Endothelial cell of umbilical vein (primary cell): ENCODE results near the gene PRKCQ. TPM values are rescaled to one million over a fixed set of nuclear protein-coding genes. Genes with fewer than 3 reads are reported as not detected.

ENCODE experiments used
- BruUV-seq: library from RNA; stranded (reverse); fragments of 400-500 nt; replicated peaks from 2 replicates; lab custom pipeline; 2021; lab: Mats Ljungman, UMichigan
- CTCF ChIA-PET: fragments of 300-600, 350-600 bp; sonication (Branson Sonifier 250); formaldehyde crosslinking; loops from one replicate; lab custom pipeline; 2021; ENCODE audit warnings: antibody characterized with exemption, inconsistent platforms; lab: Charles Lee
- POLR2A ChIA-PET: fragments of 300-600, 350-600 bp; sonication (Branson Sonifier 250); formaldehyde crosslinking; loops from one replicate; lab custom pipeline; 2021; ENCODE audit warnings: antibody characterized with exemption, inconsistent platforms; lab: Charles Lee
- DNase-seq: peaks from one replicate; pipeline ENCODE4 v3.0.0-alpha.2; 2011; ENCODE audit warnings: low read depth, low spot score
- FAIRE-seq: peaks from 2 replicates; lab custom pipeline; 2011; peaks lifted over from hg19 to GRCh38; lab: Jason Lieb, UNC
- H2AFZ ChIP-seq: 2 replicates; pipeline ENCODE4 v1.6.0; 2012; ENCODE audit warnings: low read depth, low read length, control low read depth, inconsistent platforms
- H3K27ac ChIP-seq: 2 replicates; pipeline ENCODE4 v1.5.1; 2011; ENCODE audit warnings: low read depth, mild to moderate bottlenecking, control low read depth, low read length, moderate library complexity; ENCODE audit not compliant: insufficient read depth
- H3K27me3 ChIP-seq, 2 experiments: 2 replicates each; pipeline versions ENCODE4 v1.6.0 to v1.6.1; 2011; ENCODE audit warnings: low read length in 2 of 2, mixed read lengths in 1 of 2; ENCODE audit not compliant: control insufficient read depth in 2 of 2, insufficient read depth in 2 of 2
- H3K36me3 ChIP-seq, 2 experiments: 2 replicates in 1 of 2; 3 replicates in 1 of 2; pipeline ENCODE4 v1.5.1; 2011; ENCODE audit warnings: low read length in 2 of 2, mild to moderate bottlenecking in 1 of 2, moderate library complexity in 1 of 2; ENCODE audit not compliant: control insufficient read depth in 2 of 2, insufficient read depth in 2 of 2; ENCODE audit errors: extremely low read depth in 1 of 2
- H3K4me1 ChIP-seq: 3 replicates; pipeline ENCODE4 v1.5.1; 2011; ENCODE audit warnings: mild to moderate bottlenecking, low read length; ENCODE audit not compliant: control insufficient read depth, insufficient read depth; ENCODE audit errors: extremely low read depth
- H3K4me2 ChIP-seq: 2 replicates; pipeline ENCODE4 v1.6.1; 2011; ENCODE audit warnings: low read length, control low read depth, mixed read lengths; ENCODE audit not compliant: insufficient read depth
- H3K4me3 ChIP-seq, 3 experiments: fragments of 200-600 bp in 1 of 3; sonication (generic), shearing (Covaris generic) in 1 of 3; replicated peaks in 1 of 3; 2 replicates each; pipeline ENCODE4 v1.5.1; 2011 to 2016; ENCODE audit warnings: control low read depth in 3 of 3, low read length in 3 of 3, mild to moderate bottlenecking in 2 of 3, inconsistent platforms in 1 of 3, low read depth in 1 of 3, moderate library complexity in 1 of 3; ENCODE audit not compliant: insufficient read depth in 1 of 3
- H3K79me2 ChIP-seq: 2 replicates; pipeline ENCODE4 v1.6.0; 2012; ENCODE audit warnings: low read length, inconsistent platforms; ENCODE audit not compliant: control insufficient read depth, insufficient read depth
- H3K9ac ChIP-seq: replicated peaks from 2 replicates; pipeline ENCODE3; 2011; ENCODE audit warnings: low read length, control low read depth; ENCODE audit not compliant: insufficient read depth; ENCODE audit errors: extremely low read depth
- H3K9me1 ChIP-seq: replicated peaks from 3 replicates; pipeline ENCODE4 v1.6.0; 2011; ENCODE audit warnings: mild to moderate bottlenecking, low read length; ENCODE audit not compliant: control insufficient read depth, insufficient read depth; ENCODE audit errors: extremely low read depth
- H3K9me3 ChIP-seq: replicated peaks from 2 replicates; pipeline ENCODE4 v1.5.1; 2012; ENCODE audit warnings: low read length, inconsistent platforms; ENCODE audit not compliant: control insufficient read depth, insufficient read depth
- H4K20me1 ChIP-seq: replicated peaks from 2 replicates; pipeline ENCODE3; 2011; ENCODE audit warnings: mild to moderate bottlenecking, low read length; ENCODE audit not compliant: control insufficient read depth, insufficient read depth; ENCODE audit errors: extremely low read depth
- CTCF ChIP-seq, 2 donors: IDR thresholded peaks; 1 replicate in 1 of 2; 2 replicates in 1 of 2; pipeline ENCODE4 v1.5.1; 2011; ENCODE audit warnings: low read length in 2 of 2, mild to moderate bottlenecking in 2 of 2, moderate library complexity in 2 of 2, control low read depth in 1 of 2, inconsistent platforms in 1 of 2, low read depth in 1 of 2; ENCODE audit not compliant: insufficient read depth in 1 of 2; ENCODE audit errors: extremely low read depth in 1 of 2
- EZH2 ChIP-seq: IDR thresholded peaks from 2 replicates; pipeline ENCODE4 v1.6.1; 2012; ENCODE audit warnings: borderline replicate concordance, low read depth, mild to moderate bottlenecking, moderate library complexity, low read length, inconsistent platforms; ENCODE audit not compliant: severe bottlenecking
- FOS ChIP-seq: IDR thresholded peaks from 2 replicates; pipeline ENCODE4 v1.6.1; 2011; ENCODE audit warnings: mild to moderate bottlenecking, low read length, moderate library complexity, borderline replicate concordance; ENCODE audit not compliant: insufficient read depth
- GATA2 ChIP-seq: IDR thresholded peaks from 2 replicates; pipeline ENCODE4 v1.7.0; 2011; ENCODE audit warnings: low read depth, mild to moderate bottlenecking, moderate library complexity, mixed read lengths, low read length; ENCODE audit not compliant: insufficient read length, insufficient read depth
- JUN ChIP-seq: IDR thresholded peaks from 2 replicates; pipeline ENCODE4 v1.6.1; 2011; ENCODE audit warnings: borderline replicate concordance, low read depth; ENCODE audit not compliant: insufficient read length, insufficient read depth
- MAX ChIP-seq: IDR thresholded peaks from 2 replicates; pipeline ENCODE4 v1.6.1; 2011; ENCODE audit not compliant: insufficient read depth, insufficient read length
- MYC ChIP-seq: IDR thresholded peaks from one replicate; pipeline ENCODE4 v1.6.1; 2011; ENCODE audit warnings: mild to moderate bottlenecking, low read depth, low read length
- POLR2AphosphoS5 ChIP-seq: IDR thresholded peaks from 2 replicates; pipeline ENCODE4 v1.6.1; 2012; ENCODE audit warnings: low read depth, mild to moderate bottlenecking, control low read depth, low read length, moderate library complexity; ENCODE audit not compliant: insufficient read depth
- dilution Hi-C: fragments of 300-500 bp; cut with MboI; formaldehyde crosslinking; loops from one replicate; pipeline ENCODE4 v1.15.0; 2019; ENCODE audit warnings: low sequenced_read_pairs; ENCODE audit not compliant: extremely low pct_ligation_motif_present
- intact Hi-C: fragments of 100-400 bp; cut with micrococcal nuclease; formaldehyde crosslinking; loops from one replicate; pipeline ENCODE4 v1.10.0; 2022
- polyA plus RNA-seq, 4 experiments: library from polyadenylated mRNA; depleted of rRNA in 3 of 4; stranded (reverse) in 3 of 4; unstranded in 1 of 4; fragments of >200 nt; gene quantifications; 2 replicates each; pipeline versions ENCODE4 v1.2.1 to v1.2.3, GENCODE V29; 2011 to 2012; ENCODE audit warnings: missing spikeins in 1 of 4
- total RNA-seq: library from RNA; stranded (reverse); gene quantifications from 2 replicates; pipeline ENCODE4 v1.2.3, GENCODE V29; 2021

The PRKCQ gene
- total and polyA plus RNA-seq, 2 donors (not counting 3 experiments of a cell fraction or from before 2014, with no cell fraction given): 0.32 to 0.55 TPM

DNA sequence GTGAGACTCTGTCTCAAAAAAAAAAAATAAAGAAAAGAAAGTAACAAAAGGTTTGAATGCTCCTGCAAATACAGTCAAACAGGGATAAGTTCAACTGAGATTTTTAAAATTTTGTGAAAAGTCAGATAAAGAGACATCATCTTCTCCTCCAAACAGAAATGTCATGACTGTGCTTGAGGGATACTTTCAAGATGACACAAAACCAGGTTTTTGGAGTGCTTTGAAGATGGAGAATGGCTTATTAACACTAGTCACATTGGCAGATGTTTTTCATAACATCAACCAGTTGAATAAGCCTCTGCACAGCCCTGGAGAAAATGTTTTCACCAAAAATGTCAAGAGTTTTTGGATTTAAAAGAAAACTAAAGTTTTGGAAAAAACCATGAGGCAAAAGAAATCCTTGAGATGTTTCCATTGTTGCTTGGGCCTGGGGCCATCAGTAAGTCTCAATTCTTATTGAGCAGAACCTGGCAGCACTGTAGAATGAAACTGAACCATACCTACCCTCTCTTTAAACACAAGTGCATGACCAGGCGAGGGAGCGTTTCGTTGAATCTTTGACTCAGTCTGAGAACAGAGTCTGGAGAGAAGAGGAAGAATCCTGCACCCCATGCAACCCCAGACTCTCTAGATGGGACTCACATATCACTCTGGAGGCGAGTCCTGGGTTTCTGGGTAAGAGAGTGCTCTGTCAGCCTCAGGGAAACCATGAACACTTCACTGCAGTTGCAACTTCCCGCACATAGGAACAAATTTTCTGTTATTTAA, 37.4 kb upstream of the PRKCQ start:
- Histone ChIP-seq H2AFZ (no peak overlapping the region), H3K4me3 (no peak overlapping the region), H4K20me1 (no peaks in the 10 kb centered on the region), H3K9ac (no peak overlapping the region), H3K36me3 (no peaks in the 10 kb centered on the region), H3K79me2 (no peaks in the 10 kb centered on the region), H3K27ac (no peak overlapping the region), H3K4me2 (no peak overlapping the region), H3K27me3 (peaks cover 0 to 3% of the 10 kb centered on the region in 2 experiments), H3K4me1 (no peaks in the 10 kb centered on the region), H3K9me1 (no peaks in the 10 kb centered on the region), H3K9me3 (no peaks in the 10 kb centered on the region)
- CTCF ChIA-PET: no interaction called here
- POLR2A ChIA-PET: no interaction called here
- intact Hi-C loops: no loop called here
- DNase-seq (no peak), FAIRE-seq (no peak)
- no TSS peak for BruUV-seq
- dilution Hi-C loops: no loop called here
- TF ChIP-seq MYC: no peak
- no peak for TF ChIP-seq POLR2AphosphoS5
- TF ChIP-seq JUN: no peak
- TF ChIP-seq GATA2: no peak
- no peak for TF ChIP-seq EZH2
- no peak for TF ChIP-seq FOS
- no peak for TF ChIP-seq CTCF (IDR thresholded peaks at IDR 0.05; ENCODE audit: extremely low read depth in 1 of 2, insufficient read depth in 1 of 2, low read depth in 1 of 2, low read length in 2 of 2)
- TF ChIP-seq MAX: no peak
